WTC11 (cell line): ENCODE data around the gene MOB3B. TPM values are rescaled to one million over a fixed set of nuclear protein-coding genes. Genes with fewer than 3 reads are reported as not detected.

ENCODE experiments used
- ATAC-seq: fragments of 200-7000 bp; cut with Tn5 transposase; 2 replicates; pipeline ENCODE4 v1.10.0; 2021; ENCODE audit warnings: mild to moderate bottlenecking, moderate library complexity
- CTCF ChIA-PET: fragments of 300-600 bp; sonication (Branson Sonifier 250); formaldehyde crosslinking; loops from one replicate; lab custom pipeline; 2021; ENCODE audit warnings: antibody characterized with exemption; lab: Charles Lee
- POLR2A ChIA-PET: fragments of 350-600 bp; sonication (Branson Sonifier 250); formaldehyde crosslinking; loops from one replicate; lab custom pipeline; 2021; ENCODE audit warnings: antibody characterized with exemption; lab: Charles Lee
- DNase-seq: peaks from one replicate; pipeline ENCODE4 v3.0.0; 2021; ENCODE audit warnings: low spot score
- H3K27ac Mint-ChIP-seq: 2 replicates; pipeline ENCODE4 v1.8.0; 2021; ENCODE audit warnings: mixed read lengths
- H3K27me3 Mint-ChIP-seq: 2 replicates; pipeline ENCODE4 v1.8.0; 2021; ENCODE audit warnings: low read depth, mild to moderate bottlenecking, moderate library complexity, mixed read lengths
- H3K36me3 Mint-ChIP-seq: 2 replicates; pipeline ENCODE4 v1.8.0; 2021; ENCODE audit warnings: mixed read lengths
- H3K4me1 Mint-ChIP-seq: 2 replicates; pipeline ENCODE4 v1.8.0; 2022; ENCODE audit warnings: mixed read lengths
- H3K4me3 Mint-ChIP-seq: 2 replicates; pipeline ENCODE4 v1.8.0; 2021; ENCODE audit warnings: mild to moderate bottlenecking, moderate library complexity, mixed read lengths
- H3K9me3 Mint-ChIP-seq: 2 replicates; pipeline ENCODE4 v1.8.0; 2021; ENCODE audit warnings: mixed read lengths
- AFF4 ChIP-seq: sonication (generic); formaldehyde crosslinking; IDR thresholded peaks from 2 replicates; pipeline ENCODE4 v1.8.1; 2023; ENCODE audit warnings: mild to moderate bottlenecking, missing genetic modification reagents, borderline replicate concordance
- ARID4B ChIP-seq: sonication (generic); formaldehyde crosslinking; IDR thresholded peaks from 2 replicates; pipeline ENCODE4 v1.8.0; 2023; ENCODE audit warnings: missing genetic modification reagents, mild to moderate bottlenecking, borderline replicate concordance
- ATF1 ChIP-seq: sonication (generic); formaldehyde crosslinking; IDR thresholded peaks from 2 replicates; pipeline ENCODE4 v1.8.1; 2023; ENCODE audit warnings: mild to moderate bottlenecking, moderate library complexity, missing genetic modification reagents
- CREB1 ChIP-seq: sonication (generic); formaldehyde crosslinking; IDR thresholded peaks from 2 replicates; pipeline ENCODE4 v1.8.0; 2023; ENCODE audit warnings: mild to moderate bottlenecking, missing genetic modification reagents
- CREM ChIP-seq: sonication (generic); formaldehyde crosslinking; IDR thresholded peaks from 2 replicates; pipeline ENCODE4 v1.8.1; 2022; ENCODE audit warnings: mild to moderate bottlenecking, missing genetic modification reagents, moderate library complexity
- EMX1 ChIP-seq: fragments of 250-450 bp; sonication (Bioruptor Pico); IDR thresholded peaks from 2 replicates; pipeline ENCODE4 v1.8.0; 2021; ENCODE audit warnings: mild to moderate bottlenecking
- ETV6 ChIP-seq: sonication (generic); formaldehyde crosslinking; IDR thresholded peaks from 2 replicates; pipeline ENCODE4 v1.8.1; 2022; ENCODE audit warnings: mild to moderate bottlenecking, missing genetic modification reagents
- JAZF1 ChIP-seq: fragments of 250-450 bp; sonication (Bioruptor Pico); IDR thresholded peaks from 2 replicates; pipeline ENCODE4 v1.9.0; 2021; ENCODE audit warnings: moderate library complexity, mild to moderate bottlenecking, inconsistent platforms
- MAX ChIP-seq: sonication (generic); formaldehyde crosslinking; IDR thresholded peaks from 2 replicates; pipeline ENCODE4 v1.8.0; 2022; ENCODE audit warnings: mild to moderate bottlenecking, missing genetic modification reagents
- NR2C2 ChIP-seq: sonication (generic); formaldehyde crosslinking; IDR thresholded peaks from 2 replicates; pipeline ENCODE4 v1.8.0; 2022; ENCODE audit warnings: mild to moderate bottlenecking, missing genetic modification reagents
- PREB ChIP-seq: sonication (generic); formaldehyde crosslinking; IDR thresholded peaks from 2 replicates; pipeline ENCODE4 v1.8.1; 2022; ENCODE audit warnings: mild to moderate bottlenecking, missing genetic modification reagents, moderate library complexity, borderline replicate concordance
- RORB ChIP-seq: fragments of 250-450 bp; sonication (Bioruptor Pico); IDR thresholded peaks from 2 replicates; pipeline ENCODE4 v1.9.0; 2021; ENCODE audit warnings: mild to moderate bottlenecking
- ZNF263 ChIP-seq: sonication (generic); formaldehyde crosslinking; IDR thresholded peaks from 2 replicates; pipeline ENCODE4 v1.8.1; 2022; ENCODE audit warnings: low read depth, mild to moderate bottlenecking, moderate library complexity, missing genetic modification reagents
- ZNF416 ChIP-seq: fragments of 250-450 bp; sonication (Bioruptor Pico); IDR thresholded peaks from 2 replicates; pipeline ENCODE4 v1.9.0; 2021; ENCODE audit warnings: mild to moderate bottlenecking, inconsistent platforms
- total RNA-seq: library from RNA; stranded (reverse); gene quantifications from 3 replicates; pipeline ENCODE4 v1.2.3, GENCODE V29; 2021
- TF ChIP-seq, protein P1 (sequence below): fragments of 250-450 bp; sonication (Bioruptor Pico); IDR thresholded peaks from 2 replicates; pipeline ENCODE4 v1.9.0; 2021; ENCODE audit warnings: mild to moderate bottlenecking
- TF ChIP-seq, protein P2 (sequence below): sonication (generic); formaldehyde crosslinking; IDR thresholded peaks from 2 replicates; pipeline ENCODE4 v1.8.1; 2022; ENCODE audit warnings: mild to moderate bottlenecking, moderate library complexity, missing genetic modification reagents
- TF ChIP-seq, protein P3 (sequence below): sonication (generic); formaldehyde crosslinking; IDR thresholded peaks from 2 replicates; pipeline ENCODE4 v1.8.1; 2022; ENCODE audit warnings: low read depth, missing genetic modification reagents, borderline replicate concordance

MOB3B gene
- total RNA-seq, 1 experiment from 2014 or later, result 25.1 TPM

DNA sequence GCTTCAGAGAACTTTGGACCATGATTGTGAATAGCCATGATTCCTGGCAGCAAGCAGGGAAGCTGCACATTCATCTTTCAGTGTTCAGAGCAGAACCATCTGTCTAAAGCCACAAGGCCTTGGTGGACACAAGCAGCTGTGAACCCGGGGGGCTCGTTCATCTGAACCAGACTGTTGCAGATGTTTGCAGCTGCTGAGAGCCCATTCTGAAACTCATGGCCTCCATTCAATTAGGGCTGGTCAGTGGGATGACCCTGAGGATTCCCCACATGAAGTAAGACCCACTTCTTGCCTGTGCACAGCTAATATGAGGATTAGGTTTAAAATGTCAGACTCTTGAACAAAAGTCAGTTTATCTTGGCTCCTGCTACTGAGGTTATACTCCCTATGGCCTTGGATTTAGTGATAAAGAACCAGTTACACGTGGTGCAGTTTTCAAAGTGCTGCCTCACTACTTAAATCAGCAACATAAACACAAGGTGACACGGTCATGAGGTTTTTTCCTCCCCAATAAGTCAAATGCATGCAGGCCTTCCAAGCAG lies 115.3 kb downstream of the MOB3B start:
- Mint-ChIP-seq H3K4me1 (peaks cover 38% of the 10 kb centered on the region), H3K4me3 (no peak overlapping the region), H3K36me3 (peaks cover 4% of the 10 kb centered on the region), H3K9me3 (peaks cover 4% of the 10 kb centered on the region; the same call in 1 of the 2 replicates), H3K27me3 (no peaks in the 10 kb centered on the region), H3K27ac (no peak overlapping the region)
- POLR2A ChIA-PET, result interaction anchor here (0.5 kb wide), 1 partner anchor 10 kb away, joined by 5 read pairs; no protein-coding TSS in a partner anchor
- DNase-seq (no peak), ATAC-seq (no peak)
- no peak for TF ChIP-seq PREB (CRISPR knock-in tag)
- no peak for TF ChIP-seq ARID4B (CRISPR knock-in tag)
- no peak for TF ChIP-seq ATF1 (CRISPR knock-in tag)
- TF ChIP-seq, protein P1, sequence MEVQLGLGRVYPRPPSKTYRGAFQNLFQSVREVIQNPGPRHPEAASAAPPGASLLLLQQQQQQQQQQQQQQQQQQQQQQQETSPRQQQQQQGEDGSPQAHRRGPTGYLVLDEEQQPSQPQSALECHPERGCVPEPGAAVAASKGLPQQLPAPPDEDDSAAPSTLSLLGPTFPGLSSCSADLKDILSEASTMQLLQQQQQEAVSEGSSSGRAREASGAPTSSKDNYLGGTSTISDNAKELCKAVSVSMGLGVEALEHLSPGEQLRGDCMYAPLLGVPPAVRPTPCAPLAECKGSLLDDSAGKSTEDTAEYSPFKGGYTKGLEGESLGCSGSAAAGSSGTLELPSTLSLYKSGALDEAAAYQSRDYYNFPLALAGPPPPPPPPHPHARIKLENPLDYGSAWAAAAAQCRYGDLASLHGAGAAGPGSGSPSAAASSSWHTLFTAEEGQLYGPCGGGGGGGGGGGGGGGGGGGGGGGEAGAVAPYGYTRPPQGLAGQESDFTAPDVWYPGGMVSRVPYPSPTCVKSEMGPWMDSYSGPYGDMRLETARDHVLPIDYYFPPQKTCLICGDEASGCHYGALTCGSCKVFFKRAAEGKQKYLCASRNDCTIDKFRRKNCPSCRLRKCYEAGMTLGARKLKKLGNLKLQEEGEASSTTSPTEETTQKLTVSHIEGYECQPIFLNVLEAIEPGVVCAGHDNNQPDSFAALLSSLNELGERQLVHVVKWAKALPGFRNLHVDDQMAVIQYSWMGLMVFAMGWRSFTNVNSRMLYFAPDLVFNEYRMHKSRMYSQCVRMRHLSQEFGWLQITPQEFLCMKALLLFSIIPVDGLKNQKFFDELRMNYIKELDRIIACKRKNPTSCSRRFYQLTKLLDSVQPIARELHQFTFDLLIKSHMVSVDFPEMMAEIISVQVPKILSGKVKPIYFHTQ (CRISPR knock-in tag), result no peak
- TF ChIP-seq MAX (CRISPR knock-in tag), result no peak
- no peak for TF ChIP-seq AFF4
- TF ChIP-seq, protein P2, sequence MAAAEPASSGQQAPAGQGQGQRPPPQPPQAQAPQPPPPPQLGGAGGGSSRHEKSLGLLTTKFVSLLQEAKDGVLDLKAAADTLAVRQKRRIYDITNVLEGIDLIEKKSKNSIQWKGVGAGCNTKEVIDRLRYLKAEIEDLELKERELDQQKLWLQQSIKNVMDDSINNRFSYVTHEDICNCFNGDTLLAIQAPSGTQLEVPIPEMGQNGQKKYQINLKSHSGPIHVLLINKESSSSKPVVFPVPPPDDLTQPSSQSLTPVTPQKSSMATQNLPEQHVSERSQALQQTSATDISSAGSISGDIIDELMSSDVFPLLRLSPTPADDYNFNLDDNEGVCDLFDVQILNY (CRISPR knock-in tag), result no peak
- TF ChIP-seq ZNF416 (CRISPR knock-in tag), result no peak
- no peak for TF ChIP-seq NR2C2 (CRISPR knock-in tag)
- no peak for TF ChIP-seq ZNF263 (CRISPR knock-in tag)
- TF ChIP-seq, protein P3, sequence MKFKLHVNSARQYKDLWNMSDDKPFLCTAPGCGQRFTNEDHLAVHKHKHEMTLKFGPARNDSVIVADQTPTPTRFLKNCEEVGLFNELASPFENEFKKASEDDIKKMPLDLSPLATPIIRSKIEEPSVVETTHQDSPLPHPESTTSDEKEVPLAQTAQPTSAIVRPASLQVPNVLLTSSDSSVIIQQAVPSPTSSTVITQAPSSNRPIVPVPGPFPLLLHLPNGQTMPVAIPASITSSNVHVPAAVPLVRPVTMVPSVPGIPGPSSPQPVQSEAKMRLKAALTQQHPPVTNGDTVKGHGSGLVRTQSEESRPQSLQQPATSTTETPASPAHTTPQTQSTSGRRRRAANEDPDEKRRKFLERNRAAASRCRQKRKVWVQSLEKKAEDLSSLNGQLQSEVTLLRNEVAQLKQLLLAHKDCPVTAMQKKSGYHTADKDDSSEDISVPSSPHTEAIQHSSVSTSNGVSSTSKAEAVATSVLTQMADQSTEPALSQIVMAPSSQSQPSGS (CRISPR knock-in tag), result no peak
- TF ChIP-seq JAZF1 (CRISPR knock-in tag), result no peak
- TF ChIP-seq CREM (CRISPR knock-in tag), result no peak
- no peak for TF ChIP-seq ETV6
- no peak for TF ChIP-seq RORB (CRISPR knock-in tag)
- no peak for TF ChIP-seq EMX1
- TF ChIP-seq CREB1 (CRISPR knock-in tag), result no peak
- CTCF ChIA-PET, result no interaction called here
